Nephron (organoid): ENCODE results near the gene EVX2.

Experiments
- H3K27ac Mint-ChIP-seq, 3 experiments: 2 replicates each; pipeline ENCODE4 v1.8.0; 2020; ENCODE audit warnings: mixed read lengths in 3 of 3, mild to moderate bottlenecking in 2 of 3, moderate library complexity in 1 of 3
- H3K27me3 Mint-ChIP-seq: 2 replicates; pipeline ENCODE4 v1.8.0; 2021; ENCODE audit warnings: low read depth, mild to moderate bottlenecking, moderate library complexity, mixed read lengths
- H3K36me3 Mint-ChIP-seq: 2 replicates; pipeline ENCODE4 v1.8.0; 2020; ENCODE audit warnings: low read depth, mixed read lengths
- H3K4me1 Mint-ChIP-seq: 2 replicates; pipeline ENCODE4 v1.8.0; 2020; ENCODE audit warnings: mixed read lengths
- H3K4me3 Mint-ChIP-seq, 3 experiments: 2 replicates each; pipeline ENCODE4 v1.8.0; 2020; ENCODE audit warnings: mild to moderate bottlenecking in 3 of 3, mixed read lengths in 3 of 3, moderate library complexity in 2 of 3
- H3K9me3 Mint-ChIP-seq: 2 replicates; pipeline ENCODE4 v1.8.0; 2020; ENCODE audit warnings: mixed read lengths
- TF ChIP-seq, protein P1 (sequence below), 3 experiments: fragments of 200-600 bp; sonication (generic); IDR thresholded peaks; one replicate each; pipeline ENCODE4 v1.5.0; 2021; ENCODE audit warnings: antibody characterized with exemption in 3 of 3; ENCODE audit not compliant: unreplicated experiment in 3 of 3

EVX2 gene

DNA sequence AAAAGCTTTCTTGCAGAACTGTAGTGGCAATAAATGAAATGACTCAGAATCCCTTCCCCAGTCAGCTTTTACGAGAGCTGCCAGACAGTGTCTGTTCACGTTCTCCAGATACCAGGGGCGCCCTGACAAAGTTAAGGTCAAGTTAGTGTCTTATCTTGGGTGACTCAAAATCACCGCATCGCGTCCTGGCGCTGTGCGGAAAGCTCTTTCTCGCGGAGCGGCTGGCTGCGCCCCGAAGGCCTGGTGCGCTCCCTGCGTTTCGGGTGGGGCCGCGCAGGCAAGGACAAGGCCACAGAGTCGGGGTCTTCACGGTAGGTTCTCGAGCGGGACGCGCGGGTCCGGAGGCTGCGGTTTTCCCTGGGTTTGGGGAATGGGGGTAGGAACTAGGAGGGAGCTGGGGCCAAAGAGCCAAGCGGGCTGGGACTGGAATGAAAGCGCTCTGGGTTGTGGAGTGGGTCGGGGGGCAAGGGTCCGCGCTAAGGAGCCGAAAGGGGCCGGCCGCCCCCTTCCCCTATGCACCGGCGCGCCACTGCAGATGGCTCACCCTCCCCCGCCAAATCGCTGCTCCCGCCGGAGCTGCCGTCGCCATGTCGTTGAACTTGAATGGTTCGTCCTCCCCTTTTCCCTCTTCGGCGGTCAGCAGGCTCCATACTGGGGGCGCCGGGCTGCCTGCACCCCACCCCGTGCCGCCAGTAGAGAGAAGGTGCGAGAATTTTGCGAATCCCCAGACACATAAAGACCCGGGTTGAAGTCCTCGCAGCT, 20.7 kb upstream of the EVX2 start:
- TF ChIP-seq, protein P1, sequence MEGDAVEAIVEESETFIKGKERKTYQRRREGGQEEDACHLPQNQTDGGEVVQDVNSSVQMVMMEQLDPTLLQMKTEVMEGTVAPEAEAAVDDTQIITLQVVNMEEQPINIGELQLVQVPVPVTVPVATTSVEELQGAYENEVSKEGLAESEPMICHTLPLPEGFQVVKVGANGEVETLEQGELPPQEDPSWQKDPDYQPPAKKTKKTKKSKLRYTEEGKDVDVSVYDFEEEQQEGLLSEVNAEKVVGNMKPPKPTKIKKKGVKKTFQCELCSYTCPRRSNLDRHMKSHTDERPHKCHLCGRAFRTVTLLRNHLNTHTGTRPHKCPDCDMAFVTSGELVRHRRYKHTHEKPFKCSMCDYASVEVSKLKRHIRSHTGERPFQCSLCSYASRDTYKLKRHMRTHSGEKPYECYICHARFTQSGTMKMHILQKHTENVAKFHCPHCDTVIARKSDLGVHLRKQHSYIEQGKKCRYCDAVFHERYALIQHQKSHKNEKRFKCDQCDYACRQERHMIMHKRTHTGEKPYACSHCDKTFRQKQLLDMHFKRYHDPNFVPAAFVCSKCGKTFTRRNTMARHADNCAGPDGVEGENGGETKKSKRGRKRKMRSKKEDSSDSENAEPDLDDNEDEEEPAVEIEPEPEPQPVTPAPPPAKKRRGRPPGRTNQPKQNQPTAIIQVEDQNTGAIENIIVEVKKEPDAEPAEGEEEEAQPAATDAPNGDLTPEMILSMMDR (IDR thresholded peaks at IDR 0.05; ENCODE audit: unreplicated experiment in 3 of 3) = no peak
- Mint-ChIP-seq H3K36me3 (peaks cover 11% of the 10 kb centered on the region), H3K9me3 (no peaks in the 10 kb centered on the region), H3K4me1 (peaks cover 31% of the 10 kb centered on the region), H3K4me3 (peak overlapping the region; percentile 69 to 86 (median 82)), H3K27ac (peak overlapping the region in 2 of 3 experiments; percentile 7 to 94), H3K27me3 (peaks cover 96% of the 10 kb centered on the region)

DNA sequence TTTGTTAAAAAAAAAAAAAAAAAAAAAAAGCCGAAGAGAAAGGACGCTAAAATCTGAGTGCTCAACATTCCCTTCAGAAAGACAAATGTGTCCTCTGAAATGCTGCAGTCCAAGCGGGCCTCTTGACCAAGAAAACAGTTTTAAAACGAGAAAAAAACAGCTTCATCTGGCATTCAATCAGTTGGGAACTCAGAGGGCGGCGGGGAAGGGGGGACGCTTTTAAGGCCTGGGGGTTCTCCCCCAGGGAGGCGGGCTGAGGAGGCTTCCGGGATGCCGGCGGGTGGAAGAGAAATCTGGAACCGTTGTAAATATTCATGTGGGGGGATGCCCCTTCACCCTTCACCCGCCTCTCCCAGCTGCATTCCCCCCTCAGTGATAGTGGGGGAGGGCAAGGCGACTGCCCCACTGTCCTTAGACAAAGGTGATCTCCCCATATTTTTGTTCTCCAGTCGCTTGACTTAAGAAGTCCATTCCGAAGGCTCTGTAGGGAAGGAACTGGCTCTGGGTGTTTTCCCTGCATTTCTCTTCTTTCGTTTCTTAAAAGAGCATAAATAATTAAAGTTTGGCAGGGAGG, 20.1 kb upstream of the EVX2 start:
- Mint-ChIP-seq H3K36me3 (peaks cover 4% of the 10 kb centered on the region), H3K4me3 (peak overlapping the region; percentile 9 to 86 (median 48)), H3K27ac (peak overlapping the region in 2 of 3 experiments; percentile 7 to 94), H3K27me3 (peaks cover 96% of the 10 kb centered on the region), H3K9me3 (no peaks in the 10 kb centered on the region), H3K4me1 (peaks cover 27% of the 10 kb centered on the region)
- TF ChIP-seq, protein P1 (IDR thresholded peaks at IDR 0.05; ENCODE audit: unreplicated experiment in 3 of 3) = no peak

DNA sequence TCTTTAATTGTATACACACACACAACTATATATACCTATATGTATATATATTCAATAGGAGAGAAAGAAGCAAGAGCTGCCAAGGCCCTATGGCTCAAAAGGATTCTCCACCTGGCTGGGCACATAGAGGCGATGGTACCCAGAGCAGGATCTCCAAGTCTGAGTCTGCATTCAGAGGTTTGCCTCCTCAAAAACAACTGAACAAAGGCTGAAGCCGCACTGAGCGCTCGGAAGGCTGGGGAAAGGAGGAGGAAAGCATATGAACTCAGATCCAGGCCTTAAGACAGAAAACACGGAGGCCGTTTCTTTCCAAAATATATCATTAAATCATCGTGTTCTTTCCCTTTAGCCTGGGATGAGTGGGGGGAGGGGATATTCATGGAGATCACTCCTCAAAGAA, 19.4 kb upstream of the EVX2 start:
- H3K4me3 Mint-ChIP-seq = peak overlapping the region in 1 of 3 experiments; percentile 61

DNA sequence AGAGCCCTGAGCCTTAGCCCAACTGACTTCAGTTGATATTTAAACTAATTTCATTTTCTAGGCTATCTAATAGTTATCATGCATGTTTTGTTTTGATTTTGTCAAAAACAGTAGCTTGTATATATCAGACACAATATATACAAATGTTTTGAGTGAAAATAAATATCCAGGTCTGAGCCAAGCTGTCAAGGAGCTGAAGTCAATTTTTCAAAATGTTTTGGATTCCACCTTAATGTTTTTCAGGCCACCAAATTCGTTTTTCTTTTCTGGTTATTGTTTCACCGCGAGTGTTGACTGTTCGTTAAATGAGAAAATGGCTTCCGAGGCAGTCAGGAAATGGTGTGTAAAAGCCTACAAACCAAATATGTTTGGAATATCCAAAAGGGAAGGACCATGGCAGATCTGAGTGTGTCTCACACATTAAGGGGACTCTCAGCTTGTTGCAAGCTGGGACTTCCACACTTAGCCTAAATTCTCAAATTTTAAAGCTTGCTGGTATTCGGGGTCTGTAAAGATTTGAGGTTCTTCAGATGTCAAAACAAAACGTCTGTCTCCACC, 18.6 kb upstream of the EVX2 start:
- no peaks in the 10 kb centered on the region for H3K36me3 Mint-ChIP-seq
- H3K4me1 Mint-ChIP-seq = peaks cover 32% of the 10 kb centered on the region
- peaks cover 100% of the 10 kb centered on the region for H3K27me3 Mint-ChIP-seq
- no peak overlapping the region for H3K27ac Mint-ChIP-seq
- TF ChIP-seq, protein P1 (IDR thresholded peaks at IDR 0.05; ENCODE audit: unreplicated experiment in 3 of 3) = no peak
- no peaks in the 10 kb centered on the region for H3K9me3 Mint-ChIP-seq
- H3K4me3 Mint-ChIP-seq = no peak overlapping the region

More for the DNA sequence above, 19.4 kb upstream of the EVX2 start:
- peak overlapping the region in 1 of 3 experiments; percentile 94 for H3K27ac Mint-ChIP-seq
- H3K9me3 Mint-ChIP-seq = no peaks in the 10 kb centered on the region
- H3K4me1 Mint-ChIP-seq = peaks cover 25% of the 10 kb centered on the region
- TF ChIP-seq, protein P1 (IDR thresholded peaks at IDR 0.05; ENCODE audit: unreplicated experiment in 3 of 3) = no peak
- no peaks in the 10 kb centered on the region for H3K36me3 Mint-ChIP-seq
- peaks cover 96% of the 10 kb centered on the region for H3K27me3 Mint-ChIP-seq

DNA sequence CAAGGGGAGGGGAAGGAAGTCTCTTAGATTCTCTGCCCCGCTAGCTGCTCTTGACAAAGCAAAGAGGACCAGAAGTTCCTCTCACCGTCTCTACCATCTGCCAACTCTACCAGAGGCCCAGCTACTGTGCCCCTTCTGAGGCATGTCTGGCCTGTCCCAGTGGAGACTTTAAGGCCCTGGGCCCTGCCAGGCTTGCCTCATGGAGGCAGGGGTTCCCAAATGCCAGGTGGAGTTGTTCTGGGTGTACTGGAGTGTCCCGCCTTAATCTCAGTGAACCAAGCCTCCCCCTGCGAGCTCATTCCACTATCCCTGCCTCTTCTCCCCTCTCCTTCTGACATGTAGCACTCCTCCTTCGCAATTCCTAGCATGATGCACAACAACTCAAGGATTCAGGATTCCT, 18.1 kb upstream of the EVX2 start:
- TF ChIP-seq, protein P1 (IDR thresholded peaks at IDR 0.05; ENCODE audit: unreplicated experiment in 3 of 3) = no peak
- Mint-ChIP-seq H3K9me3 (no peaks in the 10 kb centered on the region), H3K27ac (no peak overlapping the region), H3K27me3 (peaks cover 100% of the 10 kb centered on the region), H3K36me3 (no peaks in the 10 kb centered on the region), H3K4me3 (no peak overlapping the region), H3K4me1 (peaks cover 36% of the 10 kb centered on the region)
